H4 (cell line): Measurements from ENCODE around the gene APCDD1L. TPM values are rescaled to one million over a fixed set of nuclear protein-coding genes. Genes with fewer than 3 reads are reported as not detected.
"Not testable (repeated sequence)": the region's sequence is repeated elsewhere in the genome, so short reads cannot be mapped to it uniquely, and the experiment has no call there.

ENCODE experiments used
- DNase-seq: peaks from one replicate; pipeline ENCODE4 v3.0.0-alpha.2; 2015; ENCODE audit warnings: low spot score
- total RNA-seq: library from RNA; depleted of rRNA; stranded (reverse); fragments of >200 nt; shearing (Covaris generic); gene quantifications from 2 replicates; pipeline ENCODE4 v1.2.3, GENCODE V29; 2014

Gene APCDD1L
- total RNA-seq, 1 experiment from 2014 or later: 1.7 TPM

DNA sequence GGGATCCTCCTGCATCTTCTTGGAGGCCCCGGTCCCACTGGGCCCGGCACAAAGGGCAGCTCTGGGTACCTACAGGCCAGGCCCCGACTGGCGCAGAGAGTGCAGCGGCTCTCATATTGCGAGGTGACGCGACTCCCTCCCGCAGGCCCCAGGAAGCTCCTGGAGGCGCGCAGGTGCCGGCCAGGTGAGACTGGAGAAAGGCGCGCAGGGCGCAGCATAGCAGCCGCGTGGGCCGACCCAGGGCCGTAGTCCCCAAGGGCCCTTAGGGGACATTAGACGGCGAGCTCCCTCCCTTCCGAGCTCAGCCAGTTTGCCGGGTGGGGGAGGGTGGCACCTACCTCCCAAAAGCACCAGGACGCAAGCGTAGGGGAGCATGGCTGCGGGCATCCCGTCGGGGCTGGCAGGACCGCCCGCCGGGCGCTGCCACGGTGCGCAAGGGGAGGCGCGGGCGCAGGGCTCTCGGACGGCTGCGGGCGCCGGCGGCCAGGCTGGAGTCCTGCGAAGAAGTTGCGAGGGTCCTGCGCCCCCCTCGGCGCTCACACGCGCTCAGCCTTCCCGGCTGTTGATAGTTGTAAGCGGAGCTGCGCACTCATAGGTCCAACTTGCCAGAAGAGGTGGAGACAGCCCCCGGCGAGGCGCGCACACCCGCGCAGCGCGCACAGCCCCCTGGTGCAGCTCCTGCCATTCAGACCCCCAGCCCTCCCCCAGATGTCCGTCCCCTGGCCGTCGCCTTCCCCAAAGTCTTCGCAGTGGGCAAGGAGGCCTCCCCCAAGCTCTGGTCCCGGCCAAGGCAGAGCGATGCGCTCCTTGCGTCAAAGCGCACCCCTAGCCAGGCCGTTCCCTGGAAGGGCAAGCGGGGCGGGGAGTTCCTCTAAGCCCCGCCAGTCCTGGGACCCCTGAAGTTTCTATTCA is 622 bp downstream of the APCDD1L start:
- no peak for DNase-seq

DNA sequence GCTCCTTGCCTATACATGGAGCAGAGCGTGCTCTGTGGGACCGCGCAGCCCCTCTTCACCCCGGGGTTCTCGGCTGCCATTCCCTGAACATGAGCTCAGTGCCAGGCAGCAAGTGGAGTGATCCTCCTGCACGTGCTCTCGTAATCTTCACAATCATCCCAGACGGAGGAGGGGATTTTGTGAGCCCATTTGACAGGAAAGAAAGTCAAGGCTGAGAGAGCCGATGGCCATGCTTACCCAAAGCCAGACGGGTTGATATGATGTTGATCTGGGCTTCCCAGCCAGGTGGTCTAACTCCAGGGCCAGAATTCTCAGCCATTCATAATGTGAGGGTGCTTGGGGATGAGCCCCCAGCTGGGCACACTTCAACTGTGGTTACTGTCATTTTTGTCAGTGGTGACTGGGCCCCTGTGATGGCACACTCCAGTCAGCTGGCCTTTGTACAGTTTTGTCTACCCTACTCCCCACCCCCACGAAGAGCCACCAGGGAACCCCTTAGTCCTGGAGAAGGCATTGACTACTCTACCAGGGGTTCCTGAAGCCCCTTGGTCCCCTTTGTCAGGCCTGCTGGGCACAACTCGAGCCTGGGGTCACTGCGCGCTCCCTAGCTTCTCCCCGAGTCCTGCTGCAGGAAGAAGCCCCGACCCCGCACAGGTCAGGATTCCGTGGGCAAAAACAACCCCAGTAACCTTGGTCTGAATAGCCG is 1.5 kb downstream of the APCDD1L start:
- no peak for DNase-seq

DNA sequence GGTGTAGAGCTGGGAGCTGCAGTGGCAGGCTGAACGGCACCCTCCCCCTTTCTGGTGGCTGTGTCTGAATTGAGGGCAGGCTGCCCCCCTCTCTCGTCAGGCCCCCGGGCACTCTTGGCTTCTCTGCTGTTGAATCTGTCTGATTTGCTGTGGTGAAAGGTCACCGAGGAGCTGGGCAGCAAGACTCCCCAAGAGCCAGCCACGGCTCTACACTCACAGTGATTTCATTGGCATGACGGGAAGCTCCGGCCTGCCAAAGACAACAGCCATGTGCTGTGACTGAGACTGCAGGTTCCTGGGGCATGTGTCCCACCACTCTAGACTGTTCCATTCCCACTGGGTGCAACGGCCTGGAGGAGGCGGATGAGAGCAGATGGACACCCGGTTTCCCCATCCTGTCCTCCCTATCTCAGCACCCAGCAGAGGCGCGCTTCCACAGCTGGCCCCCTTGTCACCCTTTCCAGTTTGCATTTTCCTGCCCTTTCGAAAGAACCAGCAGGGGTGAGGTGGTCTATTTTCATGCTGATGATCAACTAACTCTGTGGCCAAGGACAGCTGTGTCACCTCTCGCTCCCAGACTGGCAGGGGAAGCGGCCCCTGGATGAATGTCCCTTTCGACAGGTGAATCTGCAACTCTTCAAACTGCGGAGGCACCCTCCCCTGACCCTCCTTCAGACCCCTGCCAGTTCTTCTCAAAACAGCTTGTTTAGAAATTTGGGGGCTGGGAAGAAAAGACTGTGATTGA is 2.2 kb downstream of the APCDD1L start:
- DNase-seq: no peak

DNA sequence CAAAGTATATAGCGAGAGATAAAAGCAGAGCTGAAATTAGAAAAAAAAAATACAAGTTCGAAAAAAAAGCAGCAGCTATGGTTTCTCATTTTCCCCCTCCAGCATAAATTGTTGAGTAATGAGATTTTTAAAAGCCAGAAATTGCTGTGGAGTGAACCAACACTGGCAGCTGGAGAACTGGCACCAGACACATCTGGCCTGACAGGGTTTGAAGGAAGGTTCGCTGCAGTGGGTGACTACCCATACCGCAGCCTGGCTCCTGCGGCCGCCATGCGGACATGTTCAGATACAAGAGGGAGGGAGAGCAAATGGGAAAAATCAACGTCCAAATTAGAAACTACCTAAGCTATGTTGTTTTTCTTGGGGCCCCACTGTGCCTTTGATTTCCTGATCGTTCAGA is 3.3 kb downstream of the APCDD1L start:
- DNase-seq: no peak

DNA sequence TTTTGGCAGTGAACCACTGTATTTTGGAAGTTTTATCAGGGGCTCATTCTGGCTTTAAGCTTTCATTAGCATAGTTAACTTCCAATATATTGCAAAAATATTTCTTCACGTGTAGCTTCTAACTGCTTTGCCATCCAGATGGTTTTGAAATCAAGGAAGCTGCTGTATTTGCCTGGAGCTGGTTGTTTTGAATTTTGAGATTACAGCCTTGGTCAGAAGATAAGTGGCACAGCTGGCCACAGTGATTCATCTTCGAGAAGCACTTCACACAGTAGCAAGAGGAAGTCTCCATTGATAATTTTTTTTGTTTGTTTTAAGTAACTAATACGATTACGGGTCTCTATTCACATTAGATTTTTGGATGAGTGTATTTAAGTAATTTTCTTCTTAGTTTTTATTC is 3.8 kb downstream of the APCDD1L start:
- DNase-seq: peak; percentile 46

DNA sequence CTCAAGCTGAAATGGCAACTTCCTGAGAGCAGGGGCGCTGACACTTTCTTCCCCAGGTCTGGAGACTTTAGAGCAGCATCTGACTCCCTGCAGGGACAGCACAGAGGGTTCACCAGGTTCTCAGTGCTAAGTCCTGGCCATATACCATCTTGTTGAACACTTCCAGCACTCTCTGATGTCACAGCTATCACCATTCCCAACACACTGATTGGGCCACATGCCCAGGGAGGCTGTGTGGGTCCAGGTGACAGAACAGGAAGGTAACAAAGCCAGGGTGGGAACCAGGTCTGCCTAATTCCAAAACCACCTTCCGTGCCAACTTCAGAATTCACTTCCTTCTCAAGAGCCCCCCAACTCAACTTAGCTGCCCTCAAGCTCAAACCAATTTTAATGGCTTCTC is 4.3 kb downstream of the APCDD1L start:
- DNase-seq: no peak

DNA sequence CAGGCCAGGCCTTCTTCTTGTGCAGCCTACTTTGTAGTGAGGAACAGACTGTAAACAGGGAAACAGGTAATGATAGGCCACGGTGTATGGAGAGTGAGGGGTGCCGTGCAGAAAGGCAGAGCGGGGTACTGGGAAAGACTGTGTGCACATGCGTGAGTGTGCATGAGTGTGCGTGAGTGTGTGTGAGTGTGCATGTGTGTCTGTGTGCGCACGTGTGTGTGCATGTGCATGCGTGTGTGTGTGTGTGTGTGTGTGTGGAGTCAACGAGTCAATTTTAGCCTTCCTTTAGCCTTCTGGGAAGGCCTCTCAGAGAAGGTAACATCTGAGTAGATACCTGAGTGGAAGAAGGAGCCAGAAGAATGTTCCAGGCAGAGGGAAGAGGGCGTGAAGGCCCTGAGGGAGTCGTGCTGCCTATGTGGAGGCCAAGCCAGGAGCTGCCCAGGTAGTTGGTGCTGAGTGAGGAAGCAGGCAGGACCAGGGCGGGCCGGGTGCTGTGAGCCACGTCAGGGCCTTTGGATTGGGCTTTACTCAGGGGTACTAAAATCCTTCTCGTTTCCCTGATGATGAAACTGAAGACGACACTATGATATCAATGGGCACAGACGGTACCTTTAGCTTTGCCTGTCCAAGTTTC is 6.3 kb downstream of the APCDD1L start:
- no peak for DNase-seq

DNA sequence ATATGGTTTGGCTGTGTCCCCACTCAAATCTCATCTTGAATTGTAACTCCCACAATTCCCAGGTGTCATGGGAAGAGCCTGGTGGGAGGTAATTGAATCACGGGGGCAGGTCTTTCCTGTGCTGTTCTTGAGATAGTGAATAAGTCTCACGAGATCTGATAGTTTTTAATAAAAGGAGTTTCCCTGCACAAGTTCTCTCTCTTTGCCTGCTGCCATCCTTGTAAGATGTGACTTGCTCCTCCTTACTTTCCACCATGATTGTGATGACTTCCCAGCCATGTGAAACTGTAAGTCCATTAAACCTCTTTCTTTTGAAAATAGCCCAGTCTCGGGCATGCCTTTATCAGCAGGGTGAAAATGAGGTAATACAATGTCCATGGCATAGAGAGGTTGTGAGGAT is 8.2 kb downstream of the APCDD1L start:
- DNase-seq: not testable (repeated sequence)

DNA sequence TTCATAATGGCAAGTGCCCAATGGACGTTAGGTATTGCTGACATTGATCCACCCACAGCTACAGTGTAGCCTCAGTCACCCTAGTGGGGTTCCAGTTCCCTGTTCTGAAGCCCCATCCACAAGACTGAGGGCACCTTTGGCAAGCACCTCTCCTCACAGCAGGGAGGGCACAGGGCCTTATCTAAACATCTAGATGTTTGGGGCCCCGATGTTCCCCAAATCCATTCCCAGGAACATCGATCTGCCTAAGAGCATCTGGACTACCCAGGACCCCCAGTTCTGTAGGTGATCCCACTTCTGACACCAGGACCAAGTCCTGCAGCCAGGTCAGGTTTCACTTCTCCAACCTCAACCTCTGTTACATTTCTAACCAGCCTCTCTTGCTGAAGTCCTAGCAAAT is 10.6 kb downstream of the APCDD1L start:
- no peak for DNase-seq

DNA sequence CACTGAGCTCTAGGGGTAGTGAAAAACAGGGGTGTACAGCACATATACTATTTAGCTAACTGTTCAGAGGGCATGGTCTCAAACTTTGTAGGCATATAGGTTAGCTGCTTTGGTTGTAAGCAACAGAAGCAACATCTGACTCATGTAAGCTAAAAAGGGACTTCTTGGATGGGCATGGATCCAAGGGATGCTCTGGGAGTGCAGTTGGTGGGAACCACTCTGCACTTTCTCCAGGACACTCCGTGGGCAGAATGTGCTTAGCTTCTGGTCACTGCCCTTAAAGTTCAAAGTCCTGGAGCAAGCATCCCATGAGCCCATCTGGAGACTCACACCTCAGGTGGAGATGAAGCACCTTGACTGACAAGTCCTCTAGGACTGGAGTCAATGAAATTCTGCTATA is 11.5 kb downstream of the APCDD1L start:
- no peak for DNase-seq

DNA sequence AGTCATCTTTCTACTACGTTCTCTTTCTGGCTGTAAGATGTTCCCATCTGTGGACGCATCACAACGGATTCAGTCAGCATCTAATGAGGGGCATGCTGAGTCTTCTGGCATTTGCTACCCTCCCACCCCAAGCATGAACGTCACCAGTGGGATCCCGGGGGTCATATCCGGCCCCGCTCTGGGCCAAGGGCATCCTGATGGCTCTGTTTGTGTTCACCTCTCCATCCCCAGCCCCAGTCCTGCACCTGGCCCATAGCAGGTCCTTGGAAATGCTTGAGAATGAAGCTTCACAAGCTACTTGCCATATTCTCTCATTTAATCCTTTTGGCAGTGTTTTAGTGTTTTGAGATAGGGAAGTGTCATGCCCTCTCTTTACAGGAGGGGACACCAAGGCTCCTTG is 14.9 kb downstream of the APCDD1L start:
- DNase-seq: no peak

DNA sequence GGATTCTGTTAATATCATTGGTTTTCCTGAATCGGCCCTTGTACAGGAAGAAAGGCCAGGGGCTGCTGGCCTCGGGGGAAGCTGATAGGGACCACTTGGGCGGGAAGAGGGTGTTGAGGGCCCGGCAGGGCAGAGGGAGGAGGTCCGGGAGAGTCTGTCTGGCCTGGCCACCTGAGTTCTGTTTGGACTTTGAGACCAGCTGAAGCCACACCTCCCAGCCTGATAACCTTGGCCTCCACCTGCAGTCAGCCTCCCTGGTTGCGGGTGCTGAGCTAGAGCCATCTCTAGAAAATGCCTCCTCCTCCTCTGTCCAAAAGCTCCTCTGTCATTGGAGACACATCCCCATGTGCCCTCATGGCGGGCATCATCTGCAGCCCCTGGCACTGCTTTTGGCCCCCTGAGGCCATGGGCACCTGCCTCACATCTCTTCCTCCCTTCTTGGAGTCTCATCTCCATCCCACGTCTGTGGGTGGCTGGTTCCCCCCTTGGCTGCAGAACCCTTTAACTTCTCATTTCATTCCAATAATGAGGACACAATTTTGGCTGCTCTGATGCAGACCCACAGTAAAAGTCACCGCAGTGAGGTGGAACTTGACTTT is 16.6 kb downstream of the APCDD1L start:
- DNase-seq: no peak

DNA sequence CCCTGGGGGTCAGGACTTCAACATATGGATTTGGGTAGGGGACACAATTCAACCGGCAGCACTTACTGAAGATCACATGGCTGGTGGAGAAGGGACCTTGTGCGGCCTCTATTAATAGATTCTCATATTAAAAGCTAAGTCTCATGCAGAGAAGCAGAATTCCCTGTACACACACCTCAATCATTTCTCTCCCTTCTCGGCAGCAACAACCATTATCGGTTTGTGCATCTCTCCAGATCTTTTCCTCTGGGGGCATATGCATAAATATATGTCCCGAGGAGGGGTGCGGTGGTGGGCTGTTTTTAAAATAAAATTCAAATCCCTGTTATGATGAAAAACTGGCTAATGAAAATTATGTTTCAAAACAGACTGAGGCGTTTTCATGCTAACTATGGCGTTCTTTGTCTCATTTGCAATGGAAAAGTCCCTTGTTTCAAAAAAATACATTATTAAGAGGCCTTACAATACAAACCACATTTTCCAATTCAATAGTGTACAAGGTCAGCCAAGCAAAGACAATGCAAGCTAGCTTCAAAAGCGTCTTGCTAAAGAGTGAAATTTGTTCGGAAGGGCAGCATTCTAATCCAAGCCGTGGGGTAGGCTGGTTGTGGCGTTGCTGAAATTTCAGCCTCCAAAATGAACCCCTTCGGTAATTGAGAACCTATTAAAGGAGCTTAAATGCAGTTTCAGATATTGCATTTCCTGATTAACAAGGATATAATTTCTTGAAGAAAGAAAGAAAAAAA is 17.3 kb downstream of the APCDD1L start:
- DNase-seq: no peak

DNA sequence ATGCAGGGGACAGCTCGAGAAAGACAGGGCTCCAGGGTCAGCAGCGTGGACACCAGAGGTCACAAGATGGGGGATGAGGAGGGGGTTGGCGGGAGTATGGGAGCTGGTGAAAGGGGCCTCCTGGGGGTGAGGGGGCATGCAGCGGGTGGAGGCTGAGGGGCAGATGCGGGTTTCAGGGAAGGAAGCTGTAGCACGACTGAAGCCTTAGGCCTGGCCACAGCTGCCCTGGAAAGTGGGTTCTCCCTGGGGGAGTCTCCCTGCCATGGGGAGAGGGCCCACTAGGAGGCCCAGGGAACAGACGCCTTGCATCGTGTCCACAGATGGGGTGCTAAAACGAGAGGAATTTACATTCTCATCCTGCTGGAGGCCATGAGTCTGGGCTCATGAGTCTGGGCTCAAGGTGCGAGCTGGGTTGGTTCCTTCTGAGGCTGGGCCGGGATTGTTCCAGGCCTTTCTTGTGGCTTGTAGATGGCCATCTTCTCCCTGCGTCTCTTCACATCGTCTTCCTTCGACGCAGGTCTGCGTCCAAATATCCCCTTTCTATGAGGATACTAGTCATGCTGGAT is 18.0 kb downstream of the APCDD1L start:
- no peak for DNase-seq

DNA sequence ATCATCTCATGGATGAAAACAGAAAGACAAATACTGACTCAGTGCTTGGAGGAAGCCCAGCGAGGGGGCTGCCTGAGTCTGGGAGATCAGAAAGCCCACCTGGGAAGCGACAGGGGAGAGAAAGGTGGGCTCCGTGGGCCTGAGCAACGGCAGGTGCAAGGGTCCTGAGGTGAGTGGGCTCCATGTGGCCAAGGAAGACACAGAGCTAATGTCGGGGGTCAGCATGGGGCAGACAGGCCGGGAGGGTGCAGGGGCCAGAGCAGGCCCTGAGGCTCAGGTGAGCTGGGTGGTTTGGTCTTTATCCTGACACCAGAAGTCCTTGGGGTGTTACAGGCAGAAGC is 18.8 kb downstream of the APCDD1L start:
- no peak for DNase-seq

DNA sequence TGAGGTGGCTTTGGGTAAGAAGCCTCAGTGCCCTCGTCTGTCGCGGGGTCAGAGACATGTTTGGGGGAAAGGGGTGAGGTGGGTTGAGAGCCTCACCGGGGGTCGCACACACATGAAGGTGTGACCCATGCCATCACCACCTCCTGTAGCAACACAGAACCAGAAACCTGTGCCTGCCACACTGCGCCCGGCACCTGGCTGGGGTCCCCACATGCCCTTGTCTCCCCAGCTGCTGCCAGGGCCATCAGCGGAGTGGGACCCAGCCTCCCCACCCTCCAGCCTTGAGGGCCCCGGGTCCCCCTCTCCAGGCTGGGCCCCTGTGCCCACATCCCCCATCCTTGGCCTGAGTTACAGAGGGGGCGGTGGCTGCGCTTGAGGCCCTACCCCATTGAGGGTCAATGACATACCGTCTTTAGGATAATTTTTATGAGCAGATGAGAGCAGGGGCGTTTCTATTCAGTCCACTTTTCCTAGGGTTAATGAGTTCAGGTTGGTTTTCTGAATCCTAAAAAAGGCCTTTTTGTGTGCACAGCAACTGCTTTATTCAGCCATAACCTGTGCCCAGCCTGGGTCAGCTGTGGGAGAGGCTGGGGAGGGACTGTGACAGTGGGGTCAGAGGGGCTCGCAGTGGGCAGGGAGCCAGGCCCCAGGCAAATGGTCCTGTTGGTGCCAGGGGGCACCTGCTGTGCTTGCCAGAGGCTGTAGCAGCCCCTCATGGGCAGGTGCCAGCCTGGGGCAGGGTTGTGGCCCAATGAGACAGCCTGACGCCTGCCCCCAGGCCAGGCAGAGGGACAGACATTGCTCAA is 19.4 kb downstream of the APCDD1L start:
- no peak for DNase-seq

DNA sequence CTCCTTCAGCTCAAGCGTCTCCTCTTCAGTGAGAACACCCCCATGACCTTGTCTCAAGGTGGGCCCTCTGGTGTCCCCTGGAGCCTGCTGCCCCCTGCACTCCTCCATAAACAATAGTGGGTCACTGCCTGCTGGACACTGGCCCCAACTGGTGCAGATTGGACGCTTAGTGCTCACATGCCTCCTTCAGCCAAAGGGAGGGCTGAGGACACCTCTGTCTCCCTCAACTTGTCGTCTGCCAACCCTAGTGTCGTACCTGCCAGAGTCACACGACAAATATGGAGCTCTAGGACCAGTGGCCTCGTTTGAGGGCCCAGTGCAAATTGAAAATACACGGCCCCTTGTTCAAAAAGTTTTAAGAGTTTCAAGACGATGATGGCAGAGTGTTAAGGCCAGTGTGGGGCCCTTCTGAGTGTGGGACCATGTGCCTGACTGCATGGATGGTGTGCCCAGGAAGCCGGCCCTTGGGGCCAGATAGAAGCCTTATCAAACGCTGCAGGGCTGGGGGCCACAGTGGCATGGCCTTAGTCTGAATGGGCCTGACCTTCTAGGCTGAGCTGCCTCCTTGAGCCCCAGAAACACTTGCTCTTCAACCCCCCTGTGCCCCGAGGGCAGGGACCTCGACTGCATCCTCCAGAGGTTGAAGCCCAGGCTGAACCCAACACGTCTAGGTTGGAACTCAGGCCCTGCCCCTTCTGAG is 20.1 kb downstream of the APCDD1L start:
- no peak for DNase-seq

DNA sequence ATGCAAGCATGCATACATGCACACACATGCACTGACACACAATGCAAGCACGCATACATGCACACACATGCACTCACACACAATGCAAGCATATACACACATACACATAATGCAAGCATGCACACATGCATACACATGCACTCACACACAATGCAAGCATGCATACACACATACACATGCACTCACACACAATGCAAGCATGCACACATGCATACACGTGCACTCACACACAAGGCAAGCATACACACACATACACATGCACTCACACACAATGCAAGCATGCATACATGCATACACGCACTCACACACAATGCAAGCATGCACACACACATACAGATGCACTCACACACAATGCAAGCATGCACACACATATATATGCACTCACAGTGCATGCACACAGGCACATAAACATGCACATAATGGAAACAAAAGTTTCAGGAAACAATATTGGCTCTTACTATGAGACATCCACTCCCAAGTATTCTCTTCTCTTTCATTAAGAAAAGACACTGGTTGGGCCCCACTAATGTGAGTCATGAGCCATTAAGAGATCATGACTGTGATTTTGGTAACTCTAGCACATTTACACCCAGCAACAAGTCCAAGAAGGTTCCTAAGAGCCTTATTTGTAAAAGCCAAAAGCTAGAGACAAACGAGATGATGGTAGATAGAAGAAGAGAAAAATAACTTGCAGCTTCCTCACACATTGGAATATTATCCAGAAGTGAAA is 22.2 kb downstream of the APCDD1L start:
- DNase-seq: no peak
